GM19463 (cell line): ENCODE measurements around the gene TMC2.

ENCODE experiments used
- ATAC-seq: cut with Tn5 transposase; IDR thresholded peaks from one replicate; pipeline ENCODE4 v1.9.1; 2021; ENCODE audit warnings: mild to moderate bottlenecking, moderate library complexity; ENCODE audit not compliant: unreplicated experiment

TMC2 gene

DNA sequence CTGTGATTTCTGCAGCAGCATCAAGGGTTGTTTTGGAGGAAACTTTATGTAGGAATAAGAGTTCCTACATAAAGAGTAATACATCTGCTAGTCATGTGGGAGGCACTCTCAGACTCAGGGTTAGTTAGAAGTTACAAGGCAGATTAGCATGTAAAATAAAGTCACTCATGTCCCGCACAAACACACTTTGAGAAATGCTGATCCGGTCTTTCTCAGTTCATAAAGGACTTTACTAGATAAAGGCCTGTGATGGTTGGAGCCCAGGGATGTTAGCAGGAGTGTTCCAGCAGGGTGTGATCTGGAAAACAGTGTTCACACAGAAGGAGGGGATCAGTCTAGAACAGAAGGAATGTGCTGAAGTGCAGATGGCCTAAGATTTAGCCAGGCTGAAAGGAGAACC is 83.0 kb downstream of the TMC2 start:
- ATAC-seq = no peak

DNA sequence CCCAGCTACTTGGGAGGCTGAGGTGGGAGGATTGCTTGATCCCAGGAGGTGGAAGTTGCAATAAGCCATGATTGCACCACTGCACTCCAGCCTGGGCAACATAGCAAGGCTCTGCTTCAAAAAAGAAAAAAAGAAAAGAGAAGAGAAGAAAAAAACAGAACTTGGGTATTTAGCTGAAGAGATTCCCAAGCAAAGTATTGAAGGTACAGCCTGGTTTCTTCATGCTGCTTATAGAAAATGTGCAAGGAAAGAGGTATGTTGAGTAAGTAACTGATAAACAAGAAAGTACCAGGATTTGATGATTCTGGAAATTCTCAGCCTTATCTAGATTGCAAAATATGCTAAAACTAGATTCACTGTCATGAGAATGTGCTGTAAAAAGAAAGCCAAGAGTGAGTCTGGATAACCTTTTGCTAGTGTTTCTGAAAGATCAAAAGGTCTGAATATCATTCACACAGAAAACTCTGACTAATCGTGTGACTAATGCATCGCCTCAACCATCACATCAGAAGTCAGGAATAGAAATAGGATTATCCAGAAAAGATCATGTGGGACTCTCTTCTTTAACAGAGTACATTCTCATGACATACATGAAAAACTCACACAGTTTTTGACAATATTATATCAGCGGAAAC is 83.7 kb downstream of the TMC2 start:
- no peak for ATAC-seq

DNA sequence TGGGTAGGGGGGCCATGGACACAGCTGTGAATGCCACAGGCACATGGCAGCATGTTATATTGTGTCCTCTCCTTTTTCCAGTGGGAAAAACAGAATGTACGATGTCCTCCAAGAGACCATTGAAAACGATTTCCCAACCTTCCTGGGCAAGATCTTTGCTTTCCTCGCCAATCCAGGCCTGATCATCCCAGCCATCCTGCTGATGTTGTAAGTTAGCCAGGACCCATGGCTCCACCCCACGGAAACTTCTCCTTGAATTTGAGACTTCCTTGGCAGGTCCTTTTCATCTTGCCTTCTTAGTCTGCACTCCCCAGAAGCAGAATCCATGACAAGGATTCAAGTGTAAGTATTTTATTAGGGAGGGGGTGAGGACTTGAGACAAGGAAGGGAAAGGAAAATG is 87.8 kb downstream of the TMC2 start:
- ATAC-seq = no peak

DNA sequence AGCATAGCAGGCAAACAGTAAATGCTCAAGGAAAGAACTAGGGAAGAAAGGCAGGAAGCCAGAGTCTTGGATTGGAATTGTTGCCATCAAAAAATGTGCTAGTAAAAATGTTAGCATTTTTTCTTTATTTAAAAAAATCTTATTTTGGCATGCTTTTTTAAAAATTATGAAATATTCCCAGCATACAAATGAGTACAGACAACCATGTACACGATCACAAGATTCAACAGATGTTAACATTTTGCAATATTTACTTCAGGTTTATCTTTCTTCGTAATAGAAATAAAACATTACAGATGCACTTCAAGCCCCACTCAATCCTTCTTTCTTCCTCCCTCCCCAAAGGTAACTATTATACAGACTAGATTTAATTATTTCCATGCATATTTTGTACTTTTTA is 88.7 kb downstream of the TMC2 start:
- no peak for ATAC-seq

DNA sequence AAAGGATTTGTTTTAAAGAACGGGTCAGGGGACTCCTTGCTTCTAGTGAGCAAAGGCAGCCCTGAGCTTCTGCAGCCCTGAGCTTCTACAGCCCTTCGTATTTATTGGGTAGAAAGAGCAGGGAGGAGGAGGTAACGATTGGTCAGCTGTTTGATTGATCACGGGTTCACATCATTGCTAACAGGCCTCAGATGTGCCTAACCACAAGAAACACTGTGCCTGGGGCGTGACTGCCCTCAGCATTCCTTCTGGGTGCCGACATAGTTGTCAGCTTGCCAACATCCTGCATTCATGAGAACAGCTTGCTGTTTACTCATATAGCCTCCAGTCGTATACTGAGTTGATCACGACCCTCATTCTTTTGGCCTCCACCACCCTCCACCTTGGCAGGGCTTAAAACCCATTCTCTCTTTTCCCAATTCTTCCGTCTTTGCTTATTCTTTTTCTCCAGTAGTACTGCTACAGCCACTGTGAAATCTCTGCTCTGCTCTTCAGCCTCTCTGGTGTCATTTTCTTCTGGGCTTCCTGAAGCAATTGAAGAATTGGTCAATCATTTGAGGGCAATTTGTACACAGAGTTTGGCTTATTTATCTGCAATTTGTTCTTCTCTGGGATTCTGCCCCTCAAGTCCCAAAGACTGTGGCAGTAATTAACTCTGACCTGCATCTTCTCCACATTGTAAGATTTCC is 90.6 kb downstream of the TMC2 start:
- ATAC-seq = no peak

DNA sequence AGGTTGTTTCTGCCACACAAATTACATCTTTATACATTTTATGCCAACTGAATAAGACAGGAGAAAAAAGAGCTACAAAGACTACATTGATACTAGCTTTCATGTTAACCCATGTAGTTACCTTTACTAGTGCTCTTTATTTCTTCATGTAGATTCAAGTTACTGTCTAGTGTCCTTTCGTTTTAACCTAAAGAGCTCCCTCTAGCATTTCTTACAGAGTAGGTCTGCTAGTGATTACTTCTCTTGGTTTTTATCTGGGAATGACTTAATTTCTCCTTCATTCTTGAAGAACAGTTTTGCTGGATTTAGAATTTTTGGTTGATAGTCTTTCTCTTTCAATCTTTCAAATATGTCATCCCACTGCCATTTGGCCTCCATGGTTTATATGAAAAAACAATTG is 94.9 kb downstream of the TMC2 start:
- no peak for ATAC-seq

DNA sequence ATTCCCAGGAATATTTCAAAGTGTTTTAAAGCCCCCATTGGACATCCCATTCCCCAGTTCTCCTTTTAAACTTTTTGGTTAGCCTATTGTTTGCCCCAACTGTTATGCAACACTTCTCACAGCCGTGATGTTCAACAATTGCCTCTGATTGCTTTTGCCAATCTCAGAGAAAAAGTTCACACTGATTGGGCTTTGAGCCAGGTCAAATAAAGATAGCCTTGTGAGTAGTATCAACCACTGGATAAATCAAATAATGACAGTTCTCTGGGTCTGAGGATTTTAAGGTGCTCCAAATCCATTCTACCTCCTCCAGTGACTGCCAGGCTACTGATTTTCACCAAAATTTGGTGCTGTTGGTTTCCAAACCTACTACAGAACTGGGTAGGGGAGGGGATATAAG is 97.0 kb downstream of the TMC2 start:
- ATAC-seq = no peak

DNA sequence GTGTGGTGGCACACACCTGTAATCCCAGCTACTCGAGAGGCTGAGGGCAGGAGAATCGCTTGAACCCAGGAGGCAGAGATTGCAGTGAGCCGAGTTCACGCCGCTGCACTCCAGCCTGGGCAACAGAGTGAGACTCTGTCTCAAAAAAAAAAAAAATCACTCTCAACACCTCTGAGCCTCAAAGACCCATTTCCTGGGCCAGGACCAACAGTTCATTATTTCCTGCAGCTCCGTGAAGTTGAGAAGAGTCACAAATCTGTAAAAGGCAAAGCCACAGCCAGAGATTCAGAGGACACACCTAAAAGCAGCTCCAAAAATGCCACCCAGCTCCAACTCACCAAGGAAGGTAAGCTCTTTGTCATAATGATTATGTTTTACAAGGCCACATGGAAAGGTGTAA is 100.9 kb downstream of the TMC2 start:
- no peak for ATAC-seq

DNA sequence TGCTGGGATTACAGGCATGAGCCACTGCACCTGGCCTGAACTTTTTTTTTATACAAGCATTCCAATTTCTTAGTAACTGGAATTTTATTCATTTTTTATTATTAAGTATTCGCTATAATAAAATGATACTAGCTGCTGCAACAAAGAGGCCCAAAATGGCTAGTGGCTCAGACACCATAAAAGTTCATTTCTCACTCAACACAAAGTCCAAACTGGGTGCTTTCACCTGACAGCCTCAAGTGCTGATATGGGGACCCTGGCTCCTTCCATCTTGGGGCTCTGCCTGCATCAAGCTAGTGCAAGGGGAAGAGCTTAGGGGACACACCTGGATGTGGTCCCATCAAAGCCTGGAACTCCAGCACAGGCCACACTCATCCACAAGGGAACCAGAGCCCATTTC is 103.9 kb downstream of the TMC2 start:
- no peak for ATAC-seq

DNA sequence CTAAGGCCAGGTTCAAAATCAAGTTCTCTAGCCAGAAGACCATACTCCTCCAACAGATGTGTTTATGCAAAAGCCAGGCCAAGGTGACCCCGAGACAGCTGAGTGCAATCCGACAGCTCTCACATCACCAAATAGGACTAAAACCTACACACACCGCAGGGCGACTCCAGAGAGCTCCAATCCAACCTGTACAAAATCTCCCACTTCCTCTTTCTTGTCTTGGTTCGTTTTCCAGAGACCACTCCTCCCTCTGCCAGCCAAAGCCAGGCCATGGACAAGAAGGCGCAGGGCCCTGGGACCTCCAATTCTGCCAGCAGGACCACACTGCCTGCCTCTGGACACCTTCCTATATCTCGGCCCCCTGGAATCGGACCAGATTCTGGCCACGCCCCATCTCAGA is 104.5 kb downstream of the TMC2 start:
- no peak for ATAC-seq

DNA sequence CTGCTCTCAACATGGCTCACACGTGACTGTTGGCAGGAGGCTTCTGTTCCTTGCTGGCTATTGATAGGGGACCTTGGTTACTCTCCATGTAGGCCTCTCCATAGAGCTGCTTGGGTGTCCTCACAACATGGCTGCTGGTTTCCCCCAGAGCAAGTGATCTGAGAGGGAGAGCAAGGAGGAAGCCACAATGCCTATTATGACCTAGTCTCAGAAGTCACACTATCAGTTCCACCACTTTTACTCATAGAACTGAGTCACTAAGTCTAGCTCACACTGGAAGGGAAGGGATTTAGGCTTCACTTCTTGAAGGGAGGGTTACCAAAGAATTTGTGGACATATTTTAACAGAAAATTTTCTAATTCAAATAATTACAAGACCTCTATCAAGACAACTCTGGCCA is 107.3 kb downstream of the TMC2 start:
- no peak for ATAC-seq

DNA sequence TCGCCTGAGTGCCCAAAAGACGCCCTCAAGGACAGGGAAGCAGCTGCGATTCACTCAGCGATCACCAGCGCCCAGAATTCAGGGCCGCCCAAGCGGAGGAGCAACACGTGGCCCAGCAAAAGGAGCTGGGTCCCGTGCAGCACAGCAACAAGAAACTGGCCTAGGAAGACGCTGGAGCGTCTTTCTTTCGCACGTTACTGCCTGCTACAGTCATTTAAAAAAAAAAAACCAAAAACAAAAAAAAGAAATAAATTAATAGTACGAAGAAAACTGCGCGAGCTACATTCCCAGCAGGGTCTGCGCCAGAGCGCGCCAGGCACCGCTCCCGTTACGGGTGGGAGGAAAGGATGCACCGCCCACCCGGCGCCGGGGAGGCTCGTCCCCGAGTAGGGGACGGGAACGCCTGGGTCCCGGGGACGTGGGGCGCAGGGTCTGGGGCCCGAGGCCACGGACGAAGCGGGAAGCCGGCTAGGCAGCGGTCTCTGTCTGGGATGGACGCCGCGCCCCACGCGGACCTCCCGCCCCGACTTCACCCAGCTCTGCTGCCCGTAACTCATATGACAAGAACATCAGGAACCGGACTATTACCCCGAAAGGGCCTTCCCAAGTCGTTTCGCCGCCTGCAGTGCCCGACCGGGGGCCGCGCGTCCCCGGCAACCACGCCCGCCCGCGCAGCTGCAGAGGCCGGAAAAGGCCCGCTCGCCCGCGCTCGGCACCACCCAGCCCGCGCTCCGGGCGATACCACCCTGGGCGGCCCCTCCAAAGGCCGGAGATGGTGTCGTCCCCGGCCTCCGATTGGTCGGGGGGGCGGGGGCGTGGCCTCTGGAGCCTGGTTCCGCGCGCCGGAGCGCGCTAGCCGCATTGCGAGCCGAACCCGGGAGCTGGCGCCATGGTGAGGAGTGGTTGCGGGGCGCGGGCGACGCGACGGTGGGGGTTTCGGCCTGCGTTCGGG is 115.7 kb downstream of the TMC2 start, which contains the start of gene NOP56:
NOP56 (plus strand) TSS at position 861 of the 952 bp plus-strand sequence; CDS start at position 890, 29 bp downstream.
- peak; percentile 83 for ATAC-seq

DNA sequence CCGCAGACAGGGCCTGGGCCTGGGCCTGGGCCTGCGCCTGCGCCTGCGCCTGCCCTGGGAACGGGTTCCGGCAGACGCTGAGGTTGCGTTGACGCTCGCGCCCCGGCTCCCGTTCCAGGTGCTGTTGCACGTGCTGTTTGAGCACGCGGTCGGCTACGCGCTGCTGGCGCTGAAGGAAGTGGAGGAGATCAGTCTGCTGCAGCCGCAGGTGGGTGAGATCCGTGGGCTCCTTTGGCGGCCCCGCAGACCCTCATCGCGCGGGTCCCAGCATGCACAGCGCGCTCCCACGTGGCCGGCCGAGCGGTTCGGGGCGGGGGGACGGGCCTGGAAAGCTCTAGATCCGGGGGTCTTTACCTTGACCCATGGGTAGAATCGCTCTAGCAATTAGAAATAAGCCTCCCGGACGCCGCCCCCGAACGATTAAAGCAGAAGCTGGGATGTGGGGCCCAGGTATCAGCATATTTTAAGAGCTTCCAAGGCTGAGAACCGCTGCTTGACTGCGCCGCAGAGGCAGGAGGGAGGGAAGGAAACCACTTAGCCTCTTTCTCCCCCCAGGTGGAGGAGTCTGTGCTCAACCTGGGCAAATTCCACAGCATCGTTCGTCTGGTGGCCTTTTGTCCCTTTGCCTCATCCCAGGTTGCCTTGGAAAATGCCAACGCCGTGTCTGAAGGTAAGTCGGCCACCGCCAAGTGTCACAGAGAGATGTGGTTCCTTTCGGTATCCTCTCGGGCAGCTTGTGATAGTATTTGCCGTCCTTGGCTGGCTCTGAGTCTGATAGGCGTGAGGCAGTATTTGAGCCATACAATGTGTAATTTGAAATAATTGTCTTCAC is 116.6 kb downstream of the TMC2 start:
- ATAC-seq = peak; percentile 43

DNA sequence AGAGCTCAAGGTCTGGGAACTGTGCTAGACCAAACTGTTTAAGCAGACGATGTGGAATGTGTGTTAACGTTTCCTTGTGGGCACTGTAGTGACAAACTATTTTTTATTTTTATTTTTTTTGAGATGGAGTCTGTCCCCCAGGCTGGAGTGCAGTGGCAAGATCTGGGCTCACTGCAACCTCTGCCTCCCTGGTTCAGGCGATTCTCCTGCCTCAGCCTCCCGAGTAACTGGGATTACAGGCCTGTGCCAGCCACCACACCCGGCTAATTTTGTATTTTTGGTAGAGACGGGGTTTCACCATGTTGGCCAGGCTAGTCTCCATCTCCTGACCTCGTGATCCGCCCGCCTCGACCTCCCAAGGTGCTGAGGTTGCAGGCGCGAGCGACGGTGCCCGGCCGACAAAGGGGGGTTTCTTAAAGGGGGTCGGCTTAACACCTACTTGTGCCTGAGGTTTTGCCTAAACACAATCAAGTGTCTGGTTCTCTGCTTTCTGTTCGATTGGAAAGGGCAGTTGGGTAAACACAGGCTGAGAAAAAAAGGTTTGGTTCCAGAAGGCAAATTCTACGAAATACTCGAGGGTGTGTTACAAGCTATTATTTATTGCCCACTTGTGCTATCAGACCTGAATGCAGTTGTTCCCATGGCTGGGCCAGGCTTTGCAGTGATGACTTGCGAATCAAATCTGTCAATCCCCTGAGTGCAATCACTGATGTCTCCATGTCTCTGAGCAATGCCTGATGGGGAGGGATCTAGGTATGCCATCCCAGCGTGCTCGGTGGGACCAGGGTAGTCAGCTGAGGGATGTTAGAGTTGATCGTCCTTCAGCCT is 117.4 kb downstream of the TMC2 start:
- ATAC-seq = no peak

DNA sequence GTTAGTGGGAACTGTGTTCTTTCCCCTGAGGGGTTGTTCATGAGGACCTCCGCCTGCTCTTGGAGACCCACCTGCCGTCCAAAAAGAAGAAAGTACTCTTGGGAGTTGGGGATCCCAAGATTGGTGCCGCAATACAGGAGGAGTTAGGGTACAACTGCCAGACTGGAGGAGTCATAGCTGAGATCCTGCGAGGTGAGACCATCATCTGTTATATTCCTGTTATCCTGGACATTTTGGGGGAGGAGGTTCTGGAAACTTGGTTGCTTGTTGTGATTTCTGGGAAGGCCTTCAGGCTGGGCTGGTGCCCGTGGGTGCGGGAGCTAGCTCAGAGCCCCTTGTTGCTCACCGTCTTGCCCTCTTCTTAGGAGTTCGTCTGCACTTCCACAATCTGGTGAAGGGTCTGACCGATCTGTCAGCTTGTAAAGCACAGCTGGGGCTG is 118.0 kb downstream of the TMC2 start:
- no peak for ATAC-seq

DNA sequence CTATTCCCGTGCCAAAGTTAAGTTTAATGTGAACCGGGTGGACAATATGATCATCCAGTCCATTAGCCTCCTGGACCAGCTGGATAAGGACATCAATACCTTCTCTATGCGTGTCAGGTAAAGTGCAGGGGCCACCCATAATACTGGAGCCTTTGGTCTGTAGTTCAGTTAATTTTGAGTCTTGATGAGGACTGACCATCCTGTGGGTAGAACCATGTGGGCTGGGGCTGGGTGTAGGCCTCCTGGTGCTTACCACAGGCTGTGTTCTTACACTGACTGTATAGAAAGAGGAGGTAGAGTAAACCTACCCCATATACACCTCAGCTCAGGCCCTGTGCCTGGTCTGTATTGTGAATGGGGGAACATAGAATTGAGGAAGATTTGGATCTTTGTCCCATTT is 118.5 kb downstream of the TMC2 start:
- ATAC-seq = no peak

DNA sequence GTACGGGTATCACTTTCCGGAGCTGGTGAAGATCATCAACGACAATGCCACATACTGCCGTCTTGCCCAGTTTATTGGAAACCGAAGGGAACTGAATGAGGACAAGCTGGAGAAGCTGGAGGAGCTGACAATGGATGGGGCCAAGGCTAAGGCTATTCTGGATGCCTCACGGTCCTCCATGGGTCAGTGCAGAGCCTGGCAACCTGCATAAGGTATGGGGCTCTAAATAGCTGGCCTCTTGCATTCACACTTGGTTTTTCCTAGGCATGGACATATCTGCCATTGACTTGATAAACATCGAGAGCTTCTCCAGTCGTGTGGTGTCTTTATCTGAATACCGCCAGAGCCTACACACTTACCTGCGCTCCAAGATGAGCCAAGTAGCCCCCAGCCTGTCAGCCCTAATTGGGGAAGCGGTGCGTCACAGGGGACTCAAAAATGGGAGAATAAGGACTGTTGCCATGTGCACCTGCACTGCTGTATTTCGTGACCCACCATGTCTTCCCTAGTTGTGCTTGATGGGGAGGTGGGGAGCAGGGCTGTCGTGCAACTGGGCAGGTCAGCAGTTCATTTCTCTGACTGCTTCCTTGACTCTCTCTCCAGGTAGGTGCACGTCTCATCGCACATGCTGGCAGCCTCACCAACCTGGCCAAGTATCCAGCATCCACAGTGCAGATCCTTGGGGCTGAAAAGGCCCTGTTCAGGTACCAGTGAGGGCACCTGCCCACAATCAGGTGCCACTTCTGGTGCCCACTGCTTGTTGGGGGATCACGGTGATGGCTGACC is 119.2 kb downstream of the TMC2 start:
- ATAC-seq = no peak

DNA sequence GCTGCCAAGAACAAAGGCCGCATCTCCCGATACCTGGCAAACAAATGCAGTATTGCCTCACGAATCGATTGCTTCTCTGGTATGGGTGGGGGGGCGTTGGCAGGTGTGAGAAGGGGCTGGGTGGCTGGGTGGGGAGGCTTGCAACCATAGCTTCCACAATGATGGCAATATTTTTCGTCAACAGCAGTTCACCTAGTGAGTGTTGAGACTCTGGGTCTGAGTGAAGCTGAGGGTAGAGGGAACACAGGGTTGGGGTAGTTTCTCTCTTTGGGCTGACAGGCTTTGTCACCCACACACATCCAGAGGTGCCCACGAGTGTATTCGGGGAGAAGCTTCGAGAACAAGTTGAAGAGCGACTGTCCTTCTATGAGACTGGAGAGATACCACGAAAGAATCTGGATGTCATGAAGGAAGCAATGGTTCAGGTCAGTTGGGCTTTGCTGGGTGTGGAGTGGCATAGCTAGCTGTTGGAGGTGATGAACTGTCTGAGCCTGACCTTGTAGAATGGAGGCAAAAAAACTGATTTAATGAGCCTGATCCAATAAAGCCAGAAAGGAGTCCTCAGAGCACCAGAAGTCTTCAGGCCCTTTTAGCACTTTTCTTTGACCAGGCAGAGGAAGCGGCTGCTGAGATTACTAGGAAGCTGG is 120.2 kb downstream of the TMC2 start:
- no peak for ATAC-seq

DNA sequence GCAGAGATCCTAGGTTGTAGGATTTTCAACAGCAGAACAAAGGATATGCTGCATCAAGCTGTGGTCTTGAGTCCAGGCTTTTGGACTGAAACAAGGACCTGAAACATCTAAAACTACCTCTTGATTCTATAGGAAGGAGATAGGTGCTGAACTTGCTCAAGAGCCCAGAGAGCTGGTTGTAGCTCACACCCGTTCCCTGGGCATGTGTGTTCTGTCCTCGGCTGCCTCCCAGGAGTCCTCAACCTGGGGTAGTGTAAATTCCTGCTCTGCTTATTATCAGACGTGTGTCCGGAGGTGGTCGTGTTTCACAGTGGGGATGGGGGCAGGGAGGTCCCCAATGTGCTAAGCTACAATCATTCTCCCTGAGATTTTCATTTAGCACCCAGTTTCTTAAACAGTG is 120.9 kb downstream of the TMC2 start:
- ATAC-seq = no peak
